HG02798 (cell line): ENCODE results near the gene APBA1.

ENCODE experiments used
- ATAC-seq: cut with Tn5 transposase; IDR thresholded peaks from one replicate; pipeline ENCODE4 v1.9.1; 2021; ENCODE audit warnings: mild to moderate bottlenecking; ENCODE audit not compliant: unreplicated experiment, poor library complexity

APBA1 gene

DNA sequence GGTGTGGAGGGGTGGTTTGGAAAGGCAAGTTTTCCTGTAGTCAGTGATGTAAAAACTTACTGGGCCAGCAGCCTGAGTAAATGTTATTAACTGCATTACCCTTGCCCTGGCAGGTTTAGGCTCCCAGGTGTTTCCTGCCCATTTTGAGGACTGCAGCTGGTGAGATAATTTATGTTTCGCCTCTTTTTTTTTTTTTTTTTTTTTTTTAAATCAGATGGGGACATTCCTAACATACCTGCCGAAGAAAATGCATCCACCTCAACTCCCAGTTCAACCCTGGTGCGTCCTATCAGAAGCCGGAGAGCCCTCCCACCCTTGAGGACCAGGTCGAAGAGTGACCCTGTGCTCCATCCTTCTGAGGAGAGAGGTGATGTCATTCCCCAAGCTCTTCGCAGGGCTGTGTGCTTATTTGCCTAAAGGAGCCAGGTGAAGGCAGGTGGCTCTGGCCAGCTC, 286.6 kb downstream of the APBA1 start:
- no peak for ATAC-seq

DNA sequence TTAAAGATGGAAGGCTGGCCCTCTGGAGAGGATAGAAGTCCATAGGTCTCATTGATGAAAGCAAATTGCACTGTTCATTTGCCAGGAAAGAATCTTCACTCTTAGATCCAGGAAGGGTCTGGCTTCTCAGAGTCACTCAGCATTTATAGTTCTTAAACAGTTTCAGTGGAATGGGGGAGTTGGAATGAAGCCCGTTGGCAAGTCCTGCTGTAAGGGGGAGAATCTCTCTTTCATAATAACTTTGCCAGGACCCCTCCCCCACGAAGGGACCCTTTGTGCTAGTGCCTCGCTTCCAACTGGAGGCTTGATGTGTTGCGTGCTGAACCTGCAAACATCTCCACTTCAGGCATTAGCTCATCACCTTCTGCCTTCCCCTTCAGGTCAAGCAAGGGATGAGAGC, 290.0 kb downstream of the APBA1 start:
- ATAC-seq = no peak

DNA sequence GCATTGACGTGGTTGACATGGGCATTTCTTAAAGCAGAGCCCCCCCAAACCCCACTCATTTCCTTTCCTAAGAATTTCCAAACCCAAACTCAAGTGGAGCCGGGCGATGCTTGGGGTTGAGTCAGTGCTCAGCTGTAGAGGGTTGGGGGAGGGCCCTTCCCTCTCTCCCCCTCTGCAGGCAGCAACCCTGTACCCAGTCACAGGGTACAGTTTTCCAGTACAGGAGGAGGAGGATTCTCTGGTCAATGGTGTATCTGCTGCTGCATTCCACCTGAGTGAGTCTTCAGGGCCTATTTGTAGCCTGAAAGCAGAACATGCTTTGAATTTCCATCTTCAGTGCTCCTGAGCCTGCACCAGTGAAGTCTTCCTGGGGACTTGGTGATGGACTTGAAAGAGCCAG, 291.4 kb downstream of the APBA1 start:
- no peak for ATAC-seq

DNA sequence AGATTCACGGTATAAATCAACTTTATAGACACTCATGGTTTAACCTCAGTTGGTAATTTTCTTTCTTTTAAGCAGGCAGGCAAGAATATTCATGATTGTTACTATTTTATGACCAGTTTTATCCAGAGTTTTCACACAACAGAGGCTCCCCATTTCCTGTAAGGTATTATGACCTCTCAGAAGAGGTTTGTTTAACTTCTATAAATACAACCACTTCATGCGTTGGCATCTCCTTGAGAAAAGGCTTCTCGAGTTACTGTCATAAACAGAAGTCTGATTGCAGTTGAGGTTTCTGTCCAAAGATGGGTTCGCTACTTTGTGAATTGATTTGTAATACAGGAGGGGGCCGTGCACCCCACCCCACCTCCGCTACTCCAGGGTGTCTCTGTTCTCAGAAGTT, 291.9 kb downstream of the APBA1 start:
- ATAC-seq = no peak

DNA sequence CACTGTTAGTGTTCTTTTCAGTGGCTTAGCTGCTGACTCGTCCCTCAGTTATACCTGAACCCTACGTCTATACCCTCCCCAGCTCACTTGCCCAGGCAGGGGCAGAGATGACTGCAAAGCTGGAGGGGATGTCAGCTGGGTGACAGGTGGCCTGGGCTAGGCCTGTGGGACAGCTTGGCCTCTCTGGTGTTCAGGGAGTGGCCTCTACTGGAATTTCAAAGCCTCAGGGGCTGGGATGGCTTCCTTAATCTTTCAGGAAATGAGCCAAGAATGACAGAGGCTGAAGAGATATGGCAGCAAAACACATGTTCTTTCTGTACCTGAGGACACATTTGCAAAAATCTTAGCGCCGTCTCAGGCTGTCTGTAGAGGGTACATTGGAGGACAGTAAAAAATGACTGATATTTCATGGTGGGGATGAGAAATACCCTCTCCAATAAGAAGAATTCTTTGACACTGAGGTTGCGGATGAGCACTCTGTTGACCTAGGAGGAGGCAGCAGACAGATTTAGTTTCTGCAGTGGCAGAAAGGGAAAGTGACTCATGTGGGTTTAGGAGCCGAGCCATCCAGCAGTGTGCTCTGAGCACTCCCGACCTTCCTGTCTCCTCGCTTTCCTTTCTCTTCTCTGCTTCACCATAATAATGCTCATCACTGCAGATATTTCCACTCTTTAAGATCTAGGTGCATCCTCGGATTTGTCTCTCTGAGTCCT, 292.7 kb downstream of the APBA1 start:
- no peak for ATAC-seq

DNA sequence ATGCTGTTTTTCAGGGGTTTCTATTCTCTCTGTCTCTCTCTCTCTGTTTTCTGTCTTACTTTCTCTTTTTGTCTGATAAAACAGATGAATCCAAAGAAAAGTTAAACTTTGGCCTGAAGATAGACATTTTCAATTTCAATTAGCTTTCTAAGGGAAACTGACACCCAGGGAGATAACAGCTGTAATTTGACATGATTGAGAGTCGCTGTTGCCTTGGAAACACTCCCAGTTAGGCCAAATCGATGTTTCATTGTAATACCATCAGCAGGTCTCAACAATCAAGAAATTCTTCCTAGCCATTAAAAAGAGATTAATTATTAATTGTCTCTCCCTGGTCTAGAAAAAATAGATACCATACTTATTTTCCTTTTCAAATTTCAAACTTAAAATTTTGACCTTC, 294.2 kb downstream of the APBA1 start:
- no peak for ATAC-seq
